Left lung (tissue), 10 donors: ENCODE data around the gene ADAMTS17. TPM values are rescaled to one million over a fixed set of nuclear protein-coding genes. Genes with fewer than 3 reads are reported as not detected.

ENCODE experiments used
- ATAC-seq: fragments of 200-7000 bp; cut with Tn5 transposase; one replicate; pipeline ENCODE4 v1.9.1; 2020; ENCODE audit warnings: moderate library complexity
- DNase-seq, 4 donors: peaks; one replicate each; pipeline ENCODE4 v3.0.0-alpha.2; 2013 to 2020
- H3K27ac ChIP-seq, 2 donors: fragments of 200-600 bp; sonication (generic) in 1 of 2; one replicate each; pipeline versions ENCODE4 v1.5.0 to v1.8.0; 2020 to 2021
- H3K27me3 ChIP-seq, 2 donors: fragments of 200-600 bp; sonication (generic) in 1 of 2; one replicate each; pipeline versions ENCODE4 v1.5.0 to v1.8.0; 2020 to 2021
- H3K36me3 ChIP-seq, 2 donors: fragments of 200-600 bp; sonication (generic) in 1 of 2; one replicate each; pipeline versions ENCODE4 v1.5.0 to v1.8.0; 2020 to 2021
- H3K4me1 ChIP-seq, 2 donors: fragments of 200-600 bp; one replicate each; pipeline ENCODE4 v1.8.0; 2021
- H3K4me3 ChIP-seq, 2 donors: fragments of 200-600 bp; sonication (generic) in 1 of 2; one replicate each; pipeline versions ENCODE4 v1.5.0 to v1.8.0; 2020 to 2021; ENCODE audit warnings: mild to moderate bottlenecking in 1 of 2
- H3K9me3 ChIP-seq, 2 donors: fragments of 200-600 bp; sonication (generic) in 1 of 2; one replicate each; pipeline versions ENCODE4 v1.5.0 to v1.8.0; 2020 to 2021
- intact Hi-C, 2 donors: fragments of 100-400 bp; cut with DNase I; formaldehyde crosslinking; loops; one replicate each; pipeline versions ENCODE4 v1.11.2 to v1.14.2; 2022
- polyA plus RNA-seq, 6 donors: library from polyadenylated mRNA; unstranded; fragments of 120-200 nt; gene quantifications; one replicate each; pipeline ENCODE4 v1.2.1, GENCODE V29; 2013; ENCODE audit not compliant: insufficient read length in 6 of 6
- total RNA-seq, 2 donors: library from RNA; stranded (reverse); fragmentation: NEBNext Ultra II Directional; extraction: Animal tissue kit (Norgen Biotek cat#: 25700); gene quantifications; one replicate each; pipeline ENCODE4 v1.2.1, GENCODE V29; 2021
- TF ChIP-seq, protein P1 (sequence below), 2 donors: fragments of 200-600 bp; sonication (generic) in 1 of 2; IDR thresholded peaks; one replicate each; pipeline versions ENCODE4 v1.5.0 to v1.8.0; 2021; ENCODE audit warnings: antibody characterized with exemption in 2 of 2
- donor health status: DM: no; HTN: yes; CAD: no.
- donor health status: DM: no; HTN: no; CAD: no.

ADAMTS17 gene
- total and polyA plus RNA-seq, 8 donors, result 2.0 to 3.9 (median 3.4) TPM

DNA sequence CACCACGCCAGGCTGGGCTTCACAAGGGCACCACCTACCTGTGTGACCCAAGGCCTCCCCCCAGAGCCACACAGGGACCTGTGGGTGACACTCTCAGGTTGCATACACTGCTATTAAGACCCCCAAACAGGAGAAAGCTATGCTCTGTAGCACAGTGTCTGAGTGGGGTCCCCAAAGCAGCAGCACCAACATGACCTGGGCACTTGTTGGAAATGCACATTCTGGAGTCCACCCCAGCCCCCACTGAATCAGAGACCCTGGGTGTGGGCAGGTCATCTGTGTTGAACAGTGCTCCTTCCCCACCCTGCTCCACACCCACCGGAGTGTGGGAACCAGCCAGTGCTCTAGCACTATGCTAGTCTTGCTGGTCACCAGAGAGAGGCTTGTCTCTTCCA is 76.1 kb downstream of the ADAMTS17 start:
- intact Hi-C loops, result no loop called here
- H3K27ac ChIP-seq, result no peak overlapping the region
- H3K36me3 ChIP-seq, result no peaks in the 10 kb centered on the region
- DNase-seq (no peak), ATAC-seq (no peak)
- no peak overlapping the region for H3K4me3 ChIP-seq
- TF ChIP-seq, protein P1, sequence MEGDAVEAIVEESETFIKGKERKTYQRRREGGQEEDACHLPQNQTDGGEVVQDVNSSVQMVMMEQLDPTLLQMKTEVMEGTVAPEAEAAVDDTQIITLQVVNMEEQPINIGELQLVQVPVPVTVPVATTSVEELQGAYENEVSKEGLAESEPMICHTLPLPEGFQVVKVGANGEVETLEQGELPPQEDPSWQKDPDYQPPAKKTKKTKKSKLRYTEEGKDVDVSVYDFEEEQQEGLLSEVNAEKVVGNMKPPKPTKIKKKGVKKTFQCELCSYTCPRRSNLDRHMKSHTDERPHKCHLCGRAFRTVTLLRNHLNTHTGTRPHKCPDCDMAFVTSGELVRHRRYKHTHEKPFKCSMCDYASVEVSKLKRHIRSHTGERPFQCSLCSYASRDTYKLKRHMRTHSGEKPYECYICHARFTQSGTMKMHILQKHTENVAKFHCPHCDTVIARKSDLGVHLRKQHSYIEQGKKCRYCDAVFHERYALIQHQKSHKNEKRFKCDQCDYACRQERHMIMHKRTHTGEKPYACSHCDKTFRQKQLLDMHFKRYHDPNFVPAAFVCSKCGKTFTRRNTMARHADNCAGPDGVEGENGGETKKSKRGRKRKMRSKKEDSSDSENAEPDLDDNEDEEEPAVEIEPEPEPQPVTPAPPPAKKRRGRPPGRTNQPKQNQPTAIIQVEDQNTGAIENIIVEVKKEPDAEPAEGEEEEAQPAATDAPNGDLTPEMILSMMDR (IDR thresholded peaks at IDR 0.05), result no peak
- no peaks in the 10 kb centered on the region for H3K4me1 ChIP-seq
- H3K27me3 ChIP-seq, result no peaks in the 10 kb centered on the region
- no peaks in the 10 kb centered on the region for H3K9me3 ChIP-seq

DNA sequence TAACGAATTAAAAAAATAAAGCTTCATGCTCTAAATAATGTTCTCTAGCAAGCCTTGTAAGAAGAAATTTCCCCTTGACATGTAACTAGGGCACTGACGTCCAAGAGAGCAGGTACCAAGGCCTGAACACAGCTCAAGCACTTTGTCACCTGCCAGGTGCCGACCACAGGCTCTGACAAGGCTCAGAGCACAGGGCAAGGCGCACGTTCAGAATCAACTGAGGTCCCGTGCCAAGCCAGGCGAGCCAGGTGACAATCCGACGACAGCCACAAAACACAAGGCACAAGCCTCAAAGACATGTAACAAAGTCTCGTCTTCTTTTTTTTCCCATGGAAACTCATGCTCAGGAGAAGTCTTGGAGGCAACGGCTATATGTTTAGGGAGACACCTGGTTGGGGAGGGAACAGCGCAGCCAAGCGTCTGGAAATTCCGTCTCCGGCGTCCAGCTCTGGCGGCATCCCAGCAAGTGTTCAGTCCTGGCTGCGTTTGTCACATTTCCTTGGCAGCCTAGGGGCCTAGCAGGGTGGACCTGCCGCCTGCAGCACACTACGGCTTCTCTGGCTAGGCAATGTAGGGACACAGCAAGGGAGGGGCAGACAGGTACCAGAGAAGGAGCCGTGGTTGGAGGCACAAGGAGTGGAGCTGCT is 76.7 kb downstream of the ADAMTS17 start:
- no peak for DNase-seq
- Histone ChIP-seq H3K9me3 (no peaks in the 10 kb centered on the region), H3K27me3 (no peaks in the 10 kb centered on the region), H3K4me1 (no peaks in the 10 kb centered on the region), H3K27ac (no peak overlapping the region), H3K4me3 (no peak overlapping the region), H3K36me3 (no peaks in the 10 kb centered on the region)
- ATAC-seq, result no peak
- TF ChIP-seq, protein P1 (IDR thresholded peaks at IDR 0.05), result no peak
- intact Hi-C loops, result no loop called here

DNA sequence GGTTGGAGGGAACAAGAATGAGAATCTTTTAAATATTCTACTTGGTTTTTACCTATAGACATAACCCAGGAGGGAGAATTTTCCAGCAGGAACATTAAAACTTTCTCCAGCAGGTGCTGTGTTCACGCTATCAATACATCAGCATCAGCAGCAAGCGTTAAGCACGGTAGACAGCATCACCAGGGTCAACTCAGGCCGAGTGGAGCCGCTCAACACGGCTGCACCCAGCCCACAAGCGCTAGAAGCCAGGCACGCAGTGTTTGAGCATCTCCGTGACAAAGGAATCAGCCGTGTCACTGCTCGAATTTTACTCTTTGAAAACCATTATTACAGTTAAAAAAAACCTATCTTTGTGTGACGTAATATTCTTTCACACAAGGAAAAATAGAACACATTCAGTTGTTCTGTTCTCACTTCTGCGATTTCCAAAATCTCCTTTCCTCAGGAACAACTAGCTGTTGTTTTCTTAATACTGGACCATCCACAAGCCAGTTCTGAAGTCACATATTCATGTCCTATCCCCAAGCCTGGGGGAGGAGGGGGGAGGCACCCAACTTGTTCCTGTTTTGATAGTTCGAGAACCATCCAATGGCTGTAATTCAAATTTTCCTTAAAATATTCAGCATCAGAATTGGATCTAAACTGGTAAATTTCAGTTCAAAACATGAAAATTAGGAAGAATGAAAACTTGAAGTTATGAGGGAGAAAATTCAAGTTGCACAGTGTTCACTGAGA is 77.9 kb downstream of the ADAMTS17 start:
- no peaks in the 10 kb centered on the region for H3K9me3 ChIP-seq
- H3K4me3 ChIP-seq, result no peak overlapping the region
- ATAC-seq, result no peak
- no peaks in the 10 kb centered on the region for H3K27me3 ChIP-seq
- H3K4me1 ChIP-seq, result no peaks in the 10 kb centered on the region
- H3K36me3 ChIP-seq, result no peaks in the 10 kb centered on the region
- no peak for DNase-seq
- TF ChIP-seq, protein P1 (IDR thresholded peaks at IDR 0.05), result no peak
- H3K27ac ChIP-seq, result no peak overlapping the region
- intact Hi-C loops, result no loop called here

DNA sequence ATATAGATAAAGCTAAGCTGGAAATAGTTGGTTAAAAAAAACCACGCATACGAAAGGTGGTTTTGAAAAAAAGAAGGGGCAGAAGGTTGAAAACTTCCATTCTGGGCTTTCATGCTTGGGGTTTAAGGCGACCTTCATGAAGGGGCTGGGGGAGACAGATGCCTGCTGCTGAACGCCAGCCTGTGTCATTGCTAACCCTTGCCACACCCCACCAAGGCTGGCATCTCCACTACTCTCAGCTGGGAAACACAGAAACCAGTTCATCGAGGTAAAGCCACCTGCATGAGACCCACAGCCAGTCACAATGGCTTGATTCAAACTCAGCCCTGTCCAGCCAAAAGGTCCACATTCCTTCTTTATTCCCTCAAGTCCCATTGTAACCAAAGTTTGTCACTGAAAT is 78.7 kb downstream of the ADAMTS17 start:
- no peaks in the 10 kb centered on the region for H3K9me3 ChIP-seq
- H3K36me3 ChIP-seq, result no peaks in the 10 kb centered on the region
- TF ChIP-seq, protein P1 (IDR thresholded peaks at IDR 0.05), result no peak
- intact Hi-C loops, result no loop called here
- H3K4me3 ChIP-seq, result no peak overlapping the region
- DNase-seq, result no peak
- ATAC-seq, result no peak
- no peak overlapping the region for H3K27ac ChIP-seq
- no peaks in the 10 kb centered on the region for H3K27me3 ChIP-seq
- H3K4me1 ChIP-seq, result no peaks in the 10 kb centered on the region

DNA sequence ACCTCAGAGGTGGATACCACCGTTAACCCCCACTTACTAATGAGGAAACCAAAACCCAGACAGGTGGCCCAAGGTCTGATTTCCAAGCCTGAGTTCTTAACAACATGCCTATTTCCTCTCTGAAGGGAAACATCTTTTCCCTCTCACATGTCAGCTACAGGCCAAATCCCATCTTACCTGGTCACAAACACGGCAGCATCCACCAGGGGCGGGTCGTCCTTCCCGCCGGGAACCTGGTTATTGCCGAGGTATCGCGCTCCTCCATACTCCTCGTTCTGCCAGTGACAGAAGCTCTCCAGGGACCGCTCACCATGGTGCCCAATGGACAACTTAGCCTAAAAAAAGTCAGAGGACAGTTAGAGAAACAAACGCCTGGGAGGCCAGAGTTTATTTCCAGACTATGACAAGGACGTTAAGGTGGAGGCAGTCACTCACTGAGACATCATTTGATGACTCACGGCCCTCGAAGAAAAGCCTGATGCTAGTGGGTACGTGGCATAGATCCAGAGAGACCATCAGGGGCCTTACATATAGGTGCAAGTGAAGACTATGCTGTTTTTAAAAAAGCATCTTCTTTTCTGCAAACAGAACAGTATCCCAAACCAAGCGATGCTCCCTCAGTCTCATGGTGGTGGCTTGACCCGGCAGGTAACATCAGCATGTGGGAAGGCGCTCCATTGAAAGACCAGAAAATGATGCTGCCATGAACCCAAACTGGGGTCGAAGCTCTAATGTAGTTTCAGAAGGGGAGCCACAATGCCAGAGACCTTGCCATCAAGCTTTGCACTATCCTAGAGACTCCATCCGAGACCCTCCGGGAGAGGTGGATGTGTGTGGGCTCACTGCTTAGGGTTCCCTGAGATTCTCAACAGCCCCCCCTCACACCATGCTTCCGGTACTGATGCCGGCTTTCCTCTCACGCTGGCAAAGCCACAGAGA is 80.2 kb downstream of the ADAMTS17 start:
- Histone ChIP-seq H3K27ac (no peak overlapping the region), H3K27me3 (no peaks in the 10 kb centered on the region), H3K4me3 (no peak overlapping the region), H3K9me3 (no peaks in the 10 kb centered on the region), H3K4me1 (no peaks in the 10 kb centered on the region), H3K36me3 (no peaks in the 10 kb centered on the region)
- intact Hi-C loops, result no loop called here
- DNase-seq (no peak), ATAC-seq (no peak)
- TF ChIP-seq, protein P1 (IDR thresholded peaks at IDR 0.05), result no peak
